Effector memory CD8-positive, alpha-beta T cell (primary cell): Measurements from ENCODE around the gene ZNF397.
A peak's percentile ranks its signal among the peaks of the same experiment; 100 is the strongest.

Experiments
- ATAC-seq: fragments of 150-1000 bp; cut with Tn5 transposase; replicated peaks from 2 replicates; pipeline ENCODE4 v1.10.0; 2021; ENCODE audit warnings: mild to moderate bottlenecking, moderate library complexity
- DNase-seq, 3 experiments: peaks; one replicate each; pipeline ENCODE4 v3.0.0; 2021
- H3K27ac Mint-ChIP-seq, 2 donors: one replicate each; pipeline ENCODE4 v1.8.0; 2022; ENCODE audit warnings: mild to moderate bottlenecking in 2 of 2, mixed read lengths in 2 of 2, moderate library complexity in 2 of 2
- H3K27me3 Mint-ChIP-seq, 2 donors: one replicate each; pipeline ENCODE4 v1.8.0; 2022; ENCODE audit warnings: mixed read lengths in 2 of 2
- H3K36me3 Mint-ChIP-seq: one replicate; pipeline ENCODE4 v1.8.0; 2022; ENCODE audit warnings: mild to moderate bottlenecking, moderate library complexity, mixed read lengths; ENCODE audit not compliant: insufficient read depth
- H3K4me1 Mint-ChIP-seq, 2 donors: one replicate each; pipeline ENCODE4 v1.8.0; 2022; ENCODE audit warnings: low read depth in 2 of 2, mixed read lengths in 2 of 2
- H3K4me3 Mint-ChIP-seq, 2 donors: one replicate each; pipeline ENCODE4 v1.8.0; 2022; ENCODE audit warnings: mild to moderate bottlenecking in 2 of 2, mixed read lengths in 2 of 2, moderate library complexity in 2 of 2
- H3K9me3 Mint-ChIP-seq, 2 donors: one replicate each; pipeline ENCODE4 v1.8.0; 2022; ENCODE audit warnings: mixed read lengths in 2 of 2

ZNF397 gene

DNA sequence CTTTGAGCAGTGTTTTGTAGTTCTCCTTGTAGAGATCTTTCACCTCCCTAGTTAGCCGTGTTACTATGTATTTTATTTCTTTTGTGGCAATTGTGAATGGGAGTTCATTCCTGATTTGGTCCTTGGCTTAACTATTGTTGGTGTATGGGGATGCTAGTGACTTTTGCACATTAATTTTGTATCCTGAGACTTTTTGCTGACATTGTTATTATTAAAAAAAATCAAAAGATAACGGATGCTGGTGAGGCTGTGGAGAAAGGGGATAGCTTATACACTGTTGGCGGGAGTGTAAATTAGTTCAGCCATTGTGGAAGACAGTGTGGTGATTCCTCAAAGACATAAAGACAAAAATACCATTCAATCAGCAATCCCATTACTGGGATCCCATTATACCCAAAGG, 17.0 kb upstream of the ZNF397 start:
- Mint-ChIP-seq H3K27ac (no peak overlapping the region), H3K36me3 (no peaks in the 10 kb centered on the region), H3K27me3 (no peaks in the 10 kb centered on the region), H3K4me3 (no peak overlapping the region), H3K4me1 (no peaks in the 10 kb centered on the region), H3K9me3 (no peaks in the 10 kb centered on the region)
- ATAC-seq = no peak
- no peak for DNase-seq

DNA sequence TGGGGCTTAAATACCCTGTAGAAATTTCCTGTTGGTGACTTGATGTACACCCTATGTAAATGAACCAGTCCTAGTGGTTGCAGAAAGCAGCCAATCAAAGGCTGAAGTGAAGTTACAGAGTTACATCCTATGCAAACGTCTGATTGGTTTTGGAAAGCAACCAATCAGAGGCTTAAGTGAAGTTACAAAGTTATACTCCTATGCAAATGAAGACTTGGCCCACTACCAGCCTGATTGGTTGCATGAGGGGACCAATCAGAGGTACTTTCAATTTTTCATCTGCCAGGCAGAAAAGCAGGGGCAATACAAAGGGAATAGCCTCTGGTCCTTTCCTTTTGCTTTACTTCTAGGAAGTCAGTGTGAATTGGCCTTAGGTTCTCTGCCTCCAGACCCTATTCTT, 13.6 kb upstream of the ZNF397 start:
- Mint-ChIP-seq H3K27ac (no peak overlapping the region), H3K27me3 (peaks cover 0 to 4% of the 10 kb centered on the region in 2 donors), H3K9me3 (no peaks in the 10 kb centered on the region), H3K36me3 (peaks cover 3% of the 10 kb centered on the region), H3K4me3 (no peak overlapping the region), H3K4me1 (peaks cover 3% of the 10 kb centered on the region in 2 donors)
- ATAC-seq (no peak), DNase-seq (no peak)

DNA sequence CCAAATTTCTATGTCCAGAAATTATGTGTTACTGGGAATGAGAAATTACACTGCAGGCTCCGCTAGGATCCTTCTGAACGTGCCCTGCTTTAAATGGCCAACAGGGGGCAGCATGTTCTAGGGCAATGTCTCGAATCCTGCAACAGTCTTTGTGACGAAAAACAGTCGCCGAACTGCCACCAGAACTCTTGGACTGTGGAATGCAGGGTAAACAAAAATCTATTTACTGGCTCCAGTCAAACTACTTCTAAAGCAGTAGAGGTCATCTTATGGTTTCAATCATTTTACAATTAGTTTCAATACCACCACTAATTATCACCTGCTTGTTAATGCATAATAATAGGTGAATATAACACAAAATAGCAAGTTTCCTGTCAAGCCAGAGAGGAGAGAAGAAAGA, 9.8 kb upstream of the ZNF397 start:
- peaks cover 3% of the 10 kb centered on the region in 2 donors for H3K4me1 Mint-ChIP-seq
- ATAC-seq = peak; percentile 97
- DNase-seq = peak; percentile 74 to 81 (median 80)
- peak overlapping the region; percentile 9 to 14 for H3K27ac Mint-ChIP-seq
- no peaks in the 10 kb centered on the region for H3K9me3 Mint-ChIP-seq
- peaks cover 0 to 4% of the 10 kb centered on the region in 2 donors for H3K27me3 Mint-ChIP-seq
- H3K4me3 Mint-ChIP-seq = peak overlapping the region; percentile 48 to 63
- peaks cover 3% of the 10 kb centered on the region for H3K36me3 Mint-ChIP-seq

DNA sequence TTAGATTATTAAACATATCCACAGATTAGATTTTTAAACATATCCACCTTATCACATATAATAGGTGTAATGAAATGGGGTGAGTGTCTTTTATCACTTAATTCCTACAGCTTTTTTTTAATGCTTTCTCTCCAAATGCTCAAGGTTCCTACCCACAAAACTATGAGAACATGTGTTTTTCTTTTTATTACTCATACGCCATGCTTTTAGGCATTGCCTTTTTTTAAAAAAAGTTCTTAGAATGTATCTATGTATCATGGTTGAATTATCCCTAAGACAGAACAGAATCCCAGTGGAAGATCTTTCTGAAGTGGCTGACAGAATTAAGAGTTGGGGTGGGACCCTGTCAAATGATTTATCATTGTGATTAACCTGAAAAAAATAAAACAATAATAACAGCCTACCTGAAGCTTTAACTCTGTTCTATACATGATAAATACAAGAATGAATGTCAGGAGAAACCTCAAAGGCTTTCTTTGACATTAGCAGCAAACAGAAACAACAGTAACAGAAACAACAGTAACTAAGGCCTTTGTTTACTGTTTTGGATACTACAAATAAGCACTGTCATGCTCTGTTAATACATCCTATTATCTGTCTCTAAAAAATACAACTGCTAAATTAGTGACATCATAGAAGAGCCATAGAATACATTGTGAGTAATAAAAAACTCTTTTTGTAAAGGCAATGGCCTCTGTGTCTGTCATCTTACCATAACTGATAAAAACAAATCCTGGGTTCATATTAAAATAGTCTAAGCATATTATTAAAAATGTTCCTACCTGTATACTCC, 4.1 kb upstream of the ZNF397 start:
- no peak overlapping the region for H3K27ac Mint-ChIP-seq
- DNase-seq = no peak

DNA sequence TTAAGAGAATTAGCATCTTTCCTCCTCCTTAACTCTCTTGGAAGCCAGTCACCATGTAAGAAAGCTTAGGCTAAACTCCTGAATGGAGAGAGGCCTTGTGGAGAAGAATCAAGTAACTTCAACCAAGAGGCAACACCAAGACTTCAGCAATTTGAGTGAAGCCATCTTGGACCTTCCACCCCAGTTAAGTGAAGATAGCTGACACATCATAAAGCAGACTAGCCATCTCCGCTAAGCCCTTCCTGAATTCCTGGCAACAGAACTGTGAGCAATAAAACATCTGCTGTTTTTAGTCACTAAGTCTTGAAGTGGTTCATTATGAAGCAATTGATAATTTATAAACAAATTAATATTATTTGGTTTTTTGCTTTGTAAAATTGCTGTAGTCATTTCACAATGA, 1.5 kb upstream of the ZNF397 start:
- no peak overlapping the region for H3K4me3 Mint-ChIP-seq

More for the DNA sequence above, 4.1 kb upstream of the ZNF397 start:
- Mint-ChIP-seq H3K4me1 (peaks cover 0 to 4% of the 10 kb centered on the region in 2 donors), H3K36me3 (peaks cover 16% of the 10 kb centered on the region), H3K27me3 (no peaks in the 10 kb centered on the region), H3K9me3 (no peaks in the 10 kb centered on the region), H3K4me3 (no peak overlapping the region)
- ATAC-seq = no peak

DNA sequence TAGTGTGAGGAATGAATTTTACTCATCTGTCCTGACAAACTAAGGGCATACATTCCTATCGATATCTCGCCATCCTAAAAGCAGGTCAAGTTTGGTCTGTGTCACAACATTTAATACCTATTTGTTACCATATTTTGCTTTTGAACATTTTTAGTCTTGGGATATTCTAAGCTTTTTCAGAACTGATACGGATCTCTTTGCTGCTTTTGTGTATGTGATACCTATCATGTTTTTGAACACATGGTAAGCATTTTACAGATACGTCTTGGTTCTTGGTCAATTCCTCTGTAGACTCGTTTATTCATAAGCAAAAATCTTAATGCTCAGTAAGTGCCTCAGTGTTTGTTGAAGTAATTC, 592 bp downstream of the ZNF397 start:
- peak overlapping the region; percentile 99 to 100 for H3K27ac Mint-ChIP-seq
- peak overlapping the region; percentile 98 to 99 for H3K4me3 Mint-ChIP-seq
- H3K36me3 Mint-ChIP-seq = peaks cover 43% of the 10 kb centered on the region
- peaks cover 4 to 17% of the 10 kb centered on the region in 2 donors for H3K4me1 Mint-ChIP-seq
- ATAC-seq (no peak), DNase-seq (no peak)
- H3K27me3 Mint-ChIP-seq = no peaks in the 10 kb centered on the region
- H3K9me3 Mint-ChIP-seq = peaks cover 0 to 2% of the 10 kb centered on the region in 2 donors

More for the DNA sequence above, 1.5 kb upstream of the ZNF397 start:
- H3K27me3 Mint-ChIP-seq = no peaks in the 10 kb centered on the region
- peaks cover 4 to 9% of the 10 kb centered on the region in 2 donors for H3K4me1 Mint-ChIP-seq
- DNase-seq = no peak
- H3K9me3 Mint-ChIP-seq = no peaks in the 10 kb centered on the region
- no peak overlapping the region for H3K27ac Mint-ChIP-seq
- H3K36me3 Mint-ChIP-seq = peaks cover 23% of the 10 kb centered on the region
- no peak for ATAC-seq

DNA sequence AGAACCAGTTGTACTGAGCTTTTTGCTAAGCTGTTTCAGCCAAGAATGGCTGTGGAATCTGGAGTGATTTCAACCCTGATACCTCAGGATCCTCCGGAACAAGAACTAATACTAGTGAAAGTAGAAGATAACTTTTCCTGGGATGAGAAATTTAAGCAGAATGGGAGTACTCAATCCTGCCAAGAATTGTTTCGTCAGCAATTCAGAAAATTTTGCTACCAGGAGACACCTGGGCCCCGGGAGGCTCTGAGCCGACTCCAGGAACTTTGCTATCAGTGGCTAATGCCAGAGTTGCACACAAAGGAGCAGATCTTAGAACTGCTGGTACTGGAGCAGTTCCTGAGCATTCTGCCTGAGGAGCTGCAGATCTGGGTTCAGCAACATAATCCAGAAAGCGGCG, 1.6 kb downstream of the ZNF397 start:
- Mint-ChIP-seq H3K4me1 (peaks cover 7 to 22% of the 10 kb centered on the region in 2 donors), H3K27me3 (no peaks in the 10 kb centered on the region), H3K36me3 (peaks cover 48% of the 10 kb centered on the region), H3K27ac (no peak overlapping the region), H3K4me3 (no peak overlapping the region), H3K9me3 (peaks cover 0 to 2% of the 10 kb centered on the region in 2 donors)
- DNase-seq (no peak), ATAC-seq (no peak)

DNA sequence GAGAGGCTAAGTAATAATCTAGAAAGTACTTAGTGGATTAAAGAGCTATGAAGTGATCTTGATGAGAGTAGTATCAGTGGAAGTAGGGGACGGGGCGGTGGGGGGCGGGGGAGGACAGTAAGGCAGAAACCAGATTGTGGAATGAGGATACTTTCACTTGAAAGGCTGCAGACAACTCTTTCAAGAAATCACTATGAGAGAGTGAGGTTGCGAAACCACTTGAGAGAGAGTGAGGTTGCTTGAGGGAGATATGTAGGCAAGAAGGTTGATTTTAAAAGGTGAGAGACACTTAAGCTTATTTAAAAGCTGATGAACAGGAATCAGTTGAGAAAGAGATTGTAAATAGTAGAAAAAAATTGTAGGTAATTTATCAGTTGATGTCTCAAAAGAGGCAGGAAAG, 3.8 kb downstream of the ZNF397 start:
- ATAC-seq (no peak), DNase-seq (no peak)
- Mint-ChIP-seq H3K9me3 (peaks cover 0 to 2% of the 10 kb centered on the region in 2 donors), H3K27ac (no peak overlapping the region), H3K36me3 (peaks cover 53% of the 10 kb centered on the region), H3K4me1 (peaks cover 7 to 22% of the 10 kb centered on the region in 2 donors), H3K4me3 (no peak overlapping the region), H3K27me3 (no peaks in the 10 kb centered on the region)

DNA sequence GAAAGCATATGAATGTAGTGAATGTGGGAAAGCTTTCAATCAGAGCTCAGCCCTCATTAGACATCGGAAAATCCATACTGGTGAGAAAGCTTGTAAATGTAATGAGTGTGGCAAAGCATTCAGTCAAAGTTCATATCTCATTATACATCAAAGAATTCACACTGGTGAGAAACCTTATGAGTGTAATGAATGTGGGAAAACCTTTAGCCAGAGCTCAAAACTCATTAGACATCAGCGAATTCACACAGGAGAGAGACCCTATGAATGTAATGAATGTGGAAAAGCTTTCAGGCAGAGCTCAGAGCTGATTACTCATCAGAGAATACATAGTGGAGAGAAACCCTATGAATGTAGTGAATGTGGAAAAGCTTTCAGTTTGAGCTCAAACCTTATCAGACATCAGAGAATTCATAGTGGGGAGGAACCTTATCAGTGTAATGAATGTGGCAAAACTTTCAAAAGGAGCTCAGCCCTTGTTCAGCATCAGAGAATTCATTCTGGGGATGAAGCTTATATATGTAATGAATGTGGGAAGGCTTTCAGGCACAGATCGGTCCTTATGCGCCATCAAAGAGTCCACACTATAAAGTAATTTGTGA, 5.0 kb downstream of the ZNF397 start:
- DNase-seq (no peak), ATAC-seq (no peak)
- Mint-ChIP-seq H3K4me3 (no peak overlapping the region), H3K27ac (no peak overlapping the region), H3K4me1 (peaks cover 7 to 22% of the 10 kb centered on the region in 2 donors), H3K27me3 (no peaks in the 10 kb centered on the region), H3K9me3 (peaks cover 0 to 2% of the 10 kb centered on the region in 2 donors), H3K36me3 (peaks cover 47% of the 10 kb centered on the region)

DNA sequence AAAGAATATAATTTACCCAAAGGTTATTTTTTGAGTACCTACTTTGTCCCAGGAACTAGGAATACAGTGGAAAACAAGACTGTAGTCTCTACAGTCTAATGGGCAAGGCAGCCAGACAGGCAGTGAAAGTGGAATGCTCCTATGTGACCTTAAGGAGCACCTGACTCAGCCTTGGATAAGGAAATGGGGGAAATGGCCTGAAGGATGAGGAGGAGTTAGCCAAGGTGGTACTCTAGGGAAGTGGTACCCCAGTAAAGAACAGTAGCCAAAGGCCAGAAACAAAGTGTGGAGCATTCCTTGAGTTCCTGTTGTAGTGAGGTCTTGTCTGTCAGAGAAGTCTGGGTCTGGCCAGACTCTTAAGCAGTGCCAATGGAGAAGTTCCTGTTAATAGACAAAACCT, 6.0 kb downstream of the ZNF397 start:
- Mint-ChIP-seq H3K9me3 (peaks cover 0 to 2% of the 10 kb centered on the region in 2 donors), H3K4me3 (no peak overlapping the region), H3K36me3 (peaks cover 43% of the 10 kb centered on the region), H3K4me1 (peaks cover 7 to 17% of the 10 kb centered on the region in 2 donors), H3K27ac (peak overlapping the region in 1 of 2 donors; percentile 61), H3K27me3 (no peaks in the 10 kb centered on the region)
- ATAC-seq (no peak), DNase-seq (no peak)

DNA sequence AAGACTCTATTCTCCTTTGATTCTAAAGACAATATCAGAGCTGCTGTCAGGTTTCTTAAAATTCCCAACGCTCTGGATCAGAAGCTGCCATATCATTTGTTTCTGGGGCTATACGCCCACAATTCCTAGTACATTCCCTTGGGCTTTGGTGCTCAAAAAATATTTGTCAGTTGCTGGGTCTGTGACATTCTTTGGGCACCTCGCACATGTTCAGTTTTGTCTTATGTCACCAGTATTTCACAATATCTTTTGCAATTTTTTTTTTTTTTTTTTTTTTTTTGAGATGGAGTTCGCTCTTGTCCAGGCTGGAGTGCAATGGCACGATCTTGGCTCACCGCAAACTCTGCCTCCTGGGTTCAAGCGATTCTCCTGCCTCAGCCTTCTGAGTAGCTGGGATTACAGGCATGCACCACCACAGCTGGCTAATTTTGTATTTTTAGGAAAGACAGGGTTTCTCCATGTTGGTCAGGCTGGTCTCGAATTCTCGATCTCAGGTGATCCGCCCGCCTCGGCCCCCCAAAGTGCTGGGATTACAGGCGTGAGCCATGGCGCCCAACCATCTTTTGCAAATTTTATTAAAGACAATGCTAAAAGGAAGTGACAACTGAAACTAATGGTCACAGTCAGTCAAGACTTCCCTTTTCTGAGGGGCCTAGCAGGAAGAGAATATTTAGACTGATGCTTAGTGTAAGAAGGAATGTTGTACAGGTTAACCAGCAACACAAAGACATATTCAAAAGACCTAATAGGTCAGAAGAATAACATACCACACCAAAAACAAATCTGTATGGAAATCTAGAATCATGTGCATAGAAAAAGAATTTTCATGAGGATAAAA, 6.8 kb downstream of the ZNF397 start:
- Mint-ChIP-seq H3K9me3 (peaks cover 2 to 5% of the 10 kb centered on the region in 2 donors), H3K27me3 (no peaks in the 10 kb centered on the region), H3K4me1 (peaks cover 4 to 17% of the 10 kb centered on the region in 2 donors), H3K27ac (peak overlapping the region in 1 of 2 donors; percentile 61), H3K4me3 (no peak overlapping the region), H3K36me3 (peaks cover 43% of the 10 kb centered on the region)
- DNase-seq = no peak
- no peak for ATAC-seq

DNA sequence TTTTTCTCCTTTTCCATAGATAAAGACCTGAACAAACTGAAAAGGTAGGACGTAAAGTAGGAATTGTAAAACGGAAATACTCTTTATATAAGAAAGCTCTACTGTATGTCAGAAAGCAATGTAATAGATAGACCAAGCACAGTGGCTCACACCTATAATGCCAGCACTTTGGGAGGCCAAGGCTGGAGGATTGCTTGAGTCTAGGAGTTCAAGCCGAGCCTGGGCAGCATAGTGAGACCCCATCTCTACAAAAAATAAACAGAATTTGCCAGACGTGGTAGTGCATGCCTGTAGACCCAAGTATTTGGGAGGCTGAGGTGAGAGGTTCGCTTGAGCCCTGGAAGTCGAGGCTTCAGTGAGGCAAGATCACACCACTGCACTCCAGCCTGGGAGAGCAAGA, 7.6 kb downstream of the ZNF397 start:
- no peak for ATAC-seq
- Mint-ChIP-seq H3K36me3 (peaks cover 39% of the 10 kb centered on the region), H3K4me3 (no peak overlapping the region), H3K27me3 (no peaks in the 10 kb centered on the region), H3K4me1 (peaks cover 3 to 15% of the 10 kb centered on the region in 2 donors), H3K27ac (no peak overlapping the region), H3K9me3 (peaks cover 6 to 13% of the 10 kb centered on the region in 2 donors)
- no peak for DNase-seq

DNA sequence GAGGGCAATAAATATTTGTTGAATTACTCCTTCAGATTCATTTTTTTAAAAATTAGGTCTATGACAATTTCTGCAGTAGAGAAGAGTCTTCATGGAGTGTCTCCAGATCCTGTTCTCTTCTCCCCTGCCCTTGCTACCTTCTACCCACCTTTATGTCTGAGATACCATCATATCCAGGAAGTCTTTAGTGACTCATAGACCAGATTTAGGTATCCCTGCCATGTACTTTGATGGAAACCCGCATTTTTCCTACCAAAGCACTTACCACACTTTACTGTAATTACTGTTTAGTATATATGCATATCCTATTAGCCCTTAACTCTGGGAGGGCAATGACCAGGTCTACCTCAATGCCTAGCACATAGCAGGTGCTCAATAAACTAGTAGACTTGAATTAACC, 11.6 kb downstream of the ZNF397 start:
- peaks cover 10 to 26% of the 10 kb centered on the region in 2 donors for H3K9me3 Mint-ChIP-seq
- H3K27ac Mint-ChIP-seq = no peak overlapping the region
- no peaks in the 10 kb centered on the region for H3K27me3 Mint-ChIP-seq
- ATAC-seq (no peak), DNase-seq (no peak)
- no peak overlapping the region for H3K4me3 Mint-ChIP-seq
- H3K4me1 Mint-ChIP-seq = no peaks in the 10 kb centered on the region
- peaks cover 8% of the 10 kb centered on the region for H3K36me3 Mint-ChIP-seq
